GM23338 (cell line): Measurements from ENCODE around the gene RBFOX1. TPM values are rescaled to one million over a fixed set of nuclear protein-coding genes. Genes with fewer than 3 reads are reported as not detected.

Experiments used
- ATAC-seq: fragments of 200-7000 bp; cut with Tn5 transposase; 3 replicates; pipeline ENCODE4 v1.9.1; 2020
- DNase-seq: peaks from one replicate; pipeline ENCODE4 v3.0.0-alpha.2; 2015; ENCODE audit warnings: low spot score
- H2AFZ ChIP-seq: fragments of 200-600 bp; sonication (generic); 2 replicates; pipeline ENCODE4 v1.8.0; 2016; ENCODE audit warnings: antibody characterized with exemption, mild to moderate bottlenecking, moderate library complexity
- H3F3A ChIP-seq: fragments of 200-600 bp; sonication (generic); replicated peaks from 2 replicates; pipeline ENCODE4 v1.8.0; 2017; ENCODE audit warnings: antibody characterized with exemption, mixed run types, low read depth
- H3K27ac ChIP-seq: fragments of 200-600 bp; sonication (generic); 2 replicates; pipeline ENCODE4 v1.6.1; 2016; ENCODE audit warnings: low read depth
- H3K27me3 ChIP-seq: fragments of 200-600 bp; sonication (generic); 2 replicates; pipeline ENCODE4 v1.8.0; 2016; ENCODE audit warnings: mild to moderate bottlenecking, mixed run types, moderate library complexity; ENCODE audit not compliant: insufficient read depth
- H3K36me3 ChIP-seq: fragments of 200-600 bp; sonication (generic); 2 replicates; pipeline ENCODE4 v1.8.0; 2016; ENCODE audit warnings: mild to moderate bottlenecking; ENCODE audit not compliant: insufficient read depth
- H3K4me1 ChIP-seq: fragments of 200-600 bp; sonication (generic); 2 replicates; pipeline ENCODE4 v1.8.0; 2016; ENCODE audit warnings: mild to moderate bottlenecking, moderate library complexity; ENCODE audit not compliant: insufficient read depth
- H3K4me2 ChIP-seq: fragments of 200-600 bp; sonication (generic); 2 replicates; pipeline ENCODE4 v1.7.1; 2017; ENCODE audit warnings: mixed run types
- H3K4me3 ChIP-seq: fragments of 200-600 bp; sonication (generic); 2 replicates; pipeline ENCODE4 v1.6.1; 2016; ENCODE audit warnings: mixed run types
- H3K79me2 ChIP-seq: fragments of 200-600 bp; sonication (generic); replicated peaks from 2 replicates; pipeline ENCODE4 v1.8.0; 2017; ENCODE audit warnings: mild to moderate bottlenecking; ENCODE audit not compliant: insufficient read depth
- H3K9me2 ChIP-seq: fragments of 200-600 bp; sonication (generic); 2 replicates; pipeline ENCODE4 v1.8.0; 2017; ENCODE audit not compliant: insufficient read depth
- H4K20me1 ChIP-seq: fragments of 200-600 bp; sonication (generic); replicated peaks from 2 replicates; pipeline ENCODE4 v1.8.0; 2017; ENCODE audit warnings: mild to moderate bottlenecking; ENCODE audit not compliant: insufficient read depth
- H3K27ac Mint-ChIP-seq: 2 replicates; pipeline ENCODE4 v1.8.0; 2020; ENCODE audit warnings: inconsistent platforms, mild to moderate bottlenecking, moderate library complexity, mixed read lengths
- H3K27me3 Mint-ChIP-seq: 3 replicates; pipeline ENCODE4 v1.8.0; 2022; ENCODE audit warnings: low read depth, mild to moderate bottlenecking, moderate library complexity, mixed read lengths, inconsistent platforms; ENCODE audit not compliant: insufficient read depth, poor library complexity
- H3K36me3 Mint-ChIP-seq: 3 replicates; pipeline ENCODE4 v1.8.0; 2021; ENCODE audit warnings: low read depth, mild to moderate bottlenecking, inconsistent platforms, moderate library complexity, mixed read lengths
- H3K4me1 Mint-ChIP-seq: 3 replicates; pipeline ENCODE4 v1.8.0; 2020; ENCODE audit warnings: mild to moderate bottlenecking, inconsistent platforms, mixed read lengths
- H3K4me3 Mint-ChIP-seq: 3 replicates; pipeline ENCODE4 v1.8.0; 2021; ENCODE audit warnings: moderate library complexity, mild to moderate bottlenecking, inconsistent platforms, mixed read lengths
- H3K9me3 Mint-ChIP-seq: 3 replicates; pipeline ENCODE4 v1.8.0; 2020; ENCODE audit warnings: moderate library complexity, mild to moderate bottlenecking, inconsistent platforms, mixed read lengths
- CREB1 ChIP-seq: fragments of 250-450 bp; sonication (Bioruptor Pico); IDR thresholded peaks from 2 replicates; pipeline ENCODE4 v1.5.0; 2020; ENCODE audit warnings: low read depth, mild to moderate bottlenecking, moderate library complexity
- CTCF ChIP-seq, 2 experiments: fragments of 200-600 bp in 1 of 2; sonication (generic) in 1 of 2; conservative IDR thresholded peaks; 2 replicates each; pipeline versions ENCODE4 v1.5.1 to v1.6.1; 2016 to 2017; ENCODE audit warnings: antibody characterized with exemption in 2 of 2, low read depth in 2 of 2, mild to moderate bottlenecking in 2 of 2, moderate library complexity in 1 of 2
- EZH2 ChIP-seq: fragments of 200-600 bp; sonication (generic); IDR thresholded peaks from one replicate; pipeline ENCODE4 v1.8.0; 2017; ENCODE audit warnings: antibody characterized with exemption, mild to moderate bottlenecking, low read depth; ENCODE audit not compliant: unreplicated experiment
- EZH2phosphoT487 ChIP-seq: fragments of 200-600 bp; sonication (generic); IDR thresholded peaks from one replicate; pipeline ENCODE4 v1.8.1; 2018; ENCODE audit warnings: antibody characterized with exemption; ENCODE audit not compliant: unreplicated experiment
- JUNB ChIP-seq: IDR thresholded peaks from one replicate; pipeline ENCODE4 v1.6.1; 2016; ENCODE audit warnings: antibody characterized with exemption; ENCODE audit not compliant: unreplicated experiment
- NANOG ChIP-seq: IDR thresholded peaks from 2 replicates; pipeline ENCODE4 v1.6.1; 2016; ENCODE audit warnings: antibody characterized with exemption, borderline replicate concordance
- POLR2AphosphoS5 ChIP-seq: IDR thresholded peaks from 2 replicates; pipeline ENCODE4 v1.6.1; 2016; ENCODE audit warnings: antibody characterized with exemption, low read depth
- STAT1 ChIP-seq: IDR thresholded peaks from one replicate; pipeline ENCODE4 v1.6.1; 2016; ENCODE audit warnings: antibody characterized with exemption; ENCODE audit not compliant: unreplicated experiment
- ZNF331 ChIP-seq: fragments of 250-450 bp; sonication (Bioruptor Pico); IDR thresholded peaks from 2 replicates; pipeline ENCODE4 v1.5.0; 2020; ENCODE audit warnings: low read depth, mild to moderate bottlenecking, moderate library complexity
- polyA plus RNA-seq: library from polyadenylated mRNA; unstranded; fragments of >200 nt; fragmentation: Nextera tagmentation; extraction: Ambion mirVana; gene quantifications from 2 replicates; pipeline ENCODE4 v1.2.1, GENCODE V29; 2016
- total RNA-seq: library from RNA; depleted of rRNA; stranded (reverse); fragments of >200 nt; shearing (Covaris generic); gene quantifications from 2 replicates; pipeline ENCODE4 v1.2.3, GENCODE V29; 2014
- TF ChIP-seq, protein P1 (sequence below): IDR thresholded peaks from 2 replicates; pipeline ENCODE4 v1.6.1; 2016; ENCODE audit warnings: antibody characterized with exemption

Gene RBFOX1
- total and polyA plus RNA-seq, 2 experiments from 2014 or later, result 2.5 to 3.6 TPM

GRCh38 chr16:7284780-7285179, 47.9 kb upstream of the RBFOX1 start (continued):
- TF ChIP-seq CREB1 (no peak), NANOG (no peak), JUNB (no peak)
- TF ChIP-seq, protein P1, sequence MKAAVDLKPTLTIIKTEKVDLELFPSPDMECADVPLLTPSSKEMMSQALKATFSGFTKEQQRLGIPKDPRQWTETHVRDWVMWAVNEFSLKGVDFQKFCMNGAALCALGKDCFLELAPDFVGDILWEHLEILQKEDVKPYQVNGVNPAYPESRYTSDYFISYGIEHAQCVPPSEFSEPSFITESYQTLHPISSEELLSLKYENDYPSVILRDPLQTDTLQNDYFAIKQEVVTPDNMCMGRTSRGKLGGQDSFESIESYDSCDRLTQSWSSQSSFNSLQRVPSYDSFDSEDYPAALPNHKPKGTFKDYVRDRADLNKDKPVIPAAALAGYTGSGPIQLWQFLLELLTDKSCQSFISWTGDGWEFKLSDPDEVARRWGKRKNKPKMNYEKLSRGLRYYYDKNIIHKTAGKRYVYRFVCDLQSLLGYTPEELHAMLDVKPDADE, result no peak

GRCh38 chr16:7285520-7285919, 47.1 kb upstream of the RBFOX1 start:
- H3K36me3 Mint-ChIP-seq, result peaks cover 9% of the 10 kb centered on the region; the same call in 1 of the 3 replicates

More at GRCh38 chr16:7285520-7285919, 47.1 kb upstream of the RBFOX1 start:
- Histone ChIP-seq H3K4me1 (no peaks in the 10 kb centered on the region), H2AFZ (no peak overlapping the region), H4K20me1 (no peaks in the 10 kb centered on the region), H3F3A (no peaks in the 10 kb centered on the region), H3K79me2 (no peaks in the 10 kb centered on the region), H3K9me2 (no peaks in the 10 kb centered on the region), H3K4me3 (no peak overlapping the region), H3K36me3 (no peaks in the 10 kb centered on the region), H3K27me3 (no peaks in the 10 kb centered on the region), H3K27ac (no peak overlapping the region), H3K4me2 (no peak overlapping the region)
- H3K27me3 Mint-ChIP-seq, result no peaks in the 10 kb centered on the region
- DNase-seq (no peak), ATAC-seq (no peak)
- no peak for TF ChIP-seq EZH2
- TF ChIP-seq CTCF (conservative IDR thresholded peaks at IDR 0.05; ENCODE audit: low read depth in 2 of 2), result no peak
- TF ChIP-seq JUNB, result no peak
- no peak for TF ChIP-seq STAT1
- no peak for TF ChIP-seq NANOG
- TF ChIP-seq, protein P1, result no peak
- TF ChIP-seq CREB1, result no peak
- TF ChIP-seq EZH2phosphoT487, result no peak
- TF ChIP-seq POLR2AphosphoS5, result no peak
- TF ChIP-seq ZNF331 (CRISPR knock-in tag), result no peak
- no peaks in the 10 kb centered on the region for H3K4me1 Mint-ChIP-seq
- H3K9me3 Mint-ChIP-seq, result peaks cover 44% of the 10 kb centered on the region
- no peak overlapping the region for H3K27ac Mint-ChIP-seq
- no peak overlapping the region for H3K4me3 Mint-ChIP-seq
